Hepatocyte (in vitro differentiated cells): ENCODE results near the gene IL3RA. TPM values are rescaled to one million over a fixed set of nuclear protein-coding genes. Genes with fewer than 3 reads are reported as not detected.
"Not testable (repeated sequence)": the region's sequence is repeated elsewhere in the genome, so short reads cannot be mapped to it uniquely, and the experiment has no call there.

Experiments used
- DNase-seq: peaks from one replicate; pipeline ENCODE4 v3.0.0-alpha.2; 2016; ENCODE audit warnings: low spot score
- H2AFZ ChIP-seq: fragments of 200-600 bp; sonication (generic); 2 replicates; pipeline ENCODE4 v1.6.0; 2016; ENCODE audit warnings: antibody characterized with exemption, mild to moderate bottlenecking
- H3K27ac ChIP-seq: fragments of 200-600 bp; sonication (generic); 2 replicates; pipeline ENCODE4 v1.5.1; 2016; ENCODE audit warnings: mild to moderate bottlenecking
- H3K27me3 ChIP-seq: fragments of 200-600 bp; sonication (generic); 2 replicates; pipeline ENCODE4 v1.6.1; 2016
- H3K36me3 ChIP-seq: fragments of 200-600 bp; sonication (generic); replicated peaks from 2 replicates; pipeline ENCODE4 v1.5.1; 2016; ENCODE audit warnings: low read depth; ENCODE audit not compliant: insufficient read depth
- H3K4me1 ChIP-seq: fragments of 200-600 bp; sonication (generic); 2 replicates; pipeline ENCODE4 v1.5.1; 2016; ENCODE audit warnings: mild to moderate bottlenecking, moderate library complexity; ENCODE audit not compliant: insufficient read depth
- H3K4me2 ChIP-seq: fragments of 200-600 bp; sonication (generic); 2 replicates; pipeline ENCODE4 v1.6.0; 2016
- H3K4me3 ChIP-seq: fragments of 200-600 bp; sonication (generic); 2 replicates; pipeline ENCODE4 v1.5.1; 2016; ENCODE audit warnings: mild to moderate bottlenecking
- H3K79me2 ChIP-seq: fragments of 200-600 bp; sonication (generic); 2 replicates; pipeline ENCODE4 v1.6.0; 2017; ENCODE audit warnings: mild to moderate bottlenecking
- H3K9me2 ChIP-seq: fragments of 200-600 bp; sonication (generic); replicated peaks from 2 replicates; pipeline ENCODE4 v1.6.0; 2017; ENCODE audit warnings: mild to moderate bottlenecking; ENCODE audit not compliant: insufficient read depth
- H3K9me3 ChIP-seq: fragments of 200-600 bp; sonication (generic); 2 replicates; pipeline ENCODE4 v1.5.1; 2016; ENCODE audit warnings: low read depth, mild to moderate bottlenecking
- H4K20me1 ChIP-seq: fragments of 200-600 bp; sonication (generic); 2 replicates; pipeline ENCODE4 v1.6.0; 2016; ENCODE audit warnings: mild to moderate bottlenecking; ENCODE audit not compliant: insufficient read depth, poor library complexity, severe bottlenecking
- CTCF ChIP-seq: fragments of 200-600 bp; sonication (generic); IDR thresholded peaks from 2 replicates; pipeline ENCODE4 v1.5.1; 2016; ENCODE audit warnings: antibody characterized with exemption, mild to moderate bottlenecking; ENCODE audit not compliant: poor library complexity
- EZH2 ChIP-seq: fragments of 200-600 bp; sonication (generic); IDR thresholded peaks from 2 replicates; pipeline ENCODE4 v1.6.1; 2016; ENCODE audit warnings: antibody characterized with exemption, mild to moderate bottlenecking, borderline replicate concordance
- EZH2phosphoT487 ChIP-seq: fragments of 200-600 bp; sonication (generic); IDR thresholded peaks from one replicate; pipeline ENCODE4 v1.6.1; 2018; ENCODE audit warnings: antibody characterized with exemption, mild to moderate bottlenecking, low read depth, moderate library complexity; ENCODE audit not compliant: unreplicated experiment, severe bottlenecking
- WGBS: methylation state at CpG from one replicate; pipeline ENCODE4 v1.1.6; 2016; ENCODE audit warnings: low lambda C conversion rate; ENCODE audit errors: missing lambda C conversion rate; 5-methylcytosine and 5-hydroxymethylcytosine counted together
- polyA plus RNA-seq: library from polyadenylated mRNA; unstranded; fragments of >200 nt; fragmentation: Nextera tagmentation; extraction: Ambion mirVana; gene quantifications from 2 replicates; pipeline ENCODE4 v1.2.1, GENCODE V29; 2016
- total RNA-seq: library from RNA; depleted of rRNA; stranded (reverse); fragments of >200 nt; gene quantifications from 2 replicates; pipeline ENCODE4 v1.2.3, GENCODE V29; 2014

Gene IL3RA
- total and polyA plus RNA-seq, 2 experiments from 2014 or later, result 0.30 to 0.42 TPM

GRCh38 chrX:1401611-1402430 lies 65.2 kb downstream of the IL3RA start:
- TF ChIP-seq CTCF, result no peak
- no peak for TF ChIP-seq EZH2
- Histone ChIP-seq H3K36me3 (no peaks in the 10 kb centered on the region), H3K27me3 (no peaks in the 10 kb centered on the region), H3K9me2 (no peaks in the 10 kb centered on the region), H4K20me1 (no peaks in the 10 kb centered on the region), H3K79me2 (no peaks in the 10 kb centered on the region), H2AFZ (no peak overlapping the region), H3K9me3 (no peaks in the 10 kb centered on the region), H3K4me3 (no peak overlapping the region), H3K27ac (no peak overlapping the region), H3K4me2 (no peak overlapping the region), H3K4me1 (no peaks in the 10 kb centered on the region)
- WGBS, result 92% methylated on average over 25 of the region's 30 CpGs
- DNase-seq, result no peak

GRCh38 chrX:1403228-1403627 lies 66.6 kb downstream of the IL3RA start:
- no peaks in the 10 kb centered on the region for H4K20me1 ChIP-seq
- H3K4me1 ChIP-seq, result no peaks in the 10 kb centered on the region
- H3K27ac ChIP-seq, result no peak overlapping the region
- no peaks in the 10 kb centered on the region for H3K27me3 ChIP-seq
- H3K79me2 ChIP-seq, result no peaks in the 10 kb centered on the region
- no peaks in the 10 kb centered on the region for H3K9me3 ChIP-seq
- H2AFZ ChIP-seq, result no peak overlapping the region
- H3K36me3 ChIP-seq, result no peaks in the 10 kb centered on the region
- WGBS, result 98% methylated on average over 10 of the region's 10 CpGs
- DNase-seq, result no peak
- TF ChIP-seq EZH2 (no peak), EZH2phosphoT487 (no peak), CTCF (no peak)
- H3K4me2 ChIP-seq, result no peak overlapping the region
- H3K4me3 ChIP-seq, result no peak overlapping the region
- no peaks in the 10 kb centered on the region for H3K9me2 ChIP-seq

- DNase-seq, H3K4me3 ChIP-seq, H3K9me3 ChIP-seq, H3K36me3 ChIP-seq, H2AFZ ChIP-seq, H3K4me2 ChIP-seq, H3K27me3 ChIP-seq, H3K27ac ChIP-seq, H3K4me1 ChIP-seq, H3K9me2 ChIP-seq, H3K79me2 ChIP-seq, H4K20me1 ChIP-seq: not testable (repeated sequence)
- 100% methylated on average over 3 of the region's 3 CpGs for WGBS
Observed at GRCh38 chrX:1403867-1404266, 67.3 kb downstream of the IL3RA start.

- H3K9me3 ChIP-seq, H3K9me2 ChIP-seq, H3K4me2 ChIP-seq, DNase-seq, H2AFZ ChIP-seq, H3K36me3 ChIP-seq, H4K20me1 ChIP-seq, H3K27me3 ChIP-seq, H3K4me1 ChIP-seq, H3K4me3 ChIP-seq, H3K79me2 ChIP-seq, H3K27ac ChIP-seq: not testable (repeated sequence)
- 88% methylated on average over 2 of the region's 2 CpGs for WGBS
Observed at GRCh38 chrX:1405769-1406168, 69.2 kb downstream of the IL3RA start.
